ENCODE results near the gene SLC6A9. TPM values are rescaled to one million over a fixed set of nuclear protein-coding genes. Genes with fewer than 3 reads are reported as not detected.

The SLC6A9 gene
- total RNA-seq, 1 donor from 2014 or later, result 29.4 TPM

- Mint-ChIP-seq H3K9me3 (ENCODE audit: low read depth) (no peaks in the 10 kb centered on the region), H3K4me1 (ENCODE audit: low read depth) (no peaks in the 10 kb centered on the region), H3K4me3 (ENCODE audit: low read depth) (no peak overlapping the region), H3K27me3 (no peaks in the 10 kb centered on the region), H3K27ac (no peak overlapping the region), H3K36me3 (ENCODE audit: insufficient read depth) (peaks cover 8% of the 10 kb centered on the region)
- TF ChIP-seq CTCF (IDR thresholded peaks at IDR 0.05; ENCODE audit: unreplicated experiment), result no peak
- no peak for DNase-seq (ENCODE audit: low spot score, unreplicated experiment)
These were observed 67.4 kb downstream of the SLC6A9 start for GRCh38 chr1:43963890-43964289.

- no peak for DNase-seq (ENCODE audit: low spot score, unreplicated experiment)
- Mint-ChIP-seq H3K4me3 (ENCODE audit: low read depth) (no peak overlapping the region), H3K27ac (no peak overlapping the region), H3K27me3 (no peaks in the 10 kb centered on the region), H3K36me3 (ENCODE audit: insufficient read depth) (peaks cover 11% of the 10 kb centered on the region), H3K4me1 (ENCODE audit: low read depth) (no peaks in the 10 kb centered on the region), H3K9me3 (ENCODE audit: low read depth) (no peaks in the 10 kb centered on the region)
- TF ChIP-seq CTCF (IDR thresholded peaks at IDR 0.05; ENCODE audit: unreplicated experiment), result no peak
These were observed 68.3 kb downstream of the SLC6A9 start for GRCh38 chr1:43963006-43963405.

- DNase-seq (ENCODE audit: low spot score, unreplicated experiment), result no peak
- Mint-ChIP-seq H3K4me1 (ENCODE audit: low read depth) (no peaks in the 10 kb centered on the region), H3K27ac (no peak overlapping the region), H3K9me3 (ENCODE audit: low read depth) (no peaks in the 10 kb centered on the region), H3K4me3 (ENCODE audit: low read depth) (no peak overlapping the region), H3K27me3 (no peaks in the 10 kb centered on the region), H3K36me3 (ENCODE audit: insufficient read depth) (peaks cover 9% of the 10 kb centered on the region)
- no peak for TF ChIP-seq CTCF (IDR thresholded peaks at IDR 0.05; ENCODE audit: unreplicated experiment)
These were observed 68.9 kb downstream of the SLC6A9 start for GRCh38 chr1:43962324-43962723.

GRCh38 chr1:43961692-43962091 is 69.6 kb downstream of the SLC6A9 start:
- peaks cover 10% of the 10 kb centered on the region for H3K36me3 Mint-ChIP-seq (ENCODE audit: insufficient read depth)

GRCh38 chr1:43960798-43961197 is 70.5 kb downstream of the SLC6A9 start:
- no peak for DNase-seq (ENCODE audit: low spot score, unreplicated experiment)
- H3K36me3 Mint-ChIP-seq (ENCODE audit: insufficient read depth), result peaks cover 10% of the 10 kb centered on the region
- H3K27me3 Mint-ChIP-seq, result no peaks in the 10 kb centered on the region
- H3K9me3 Mint-ChIP-seq (ENCODE audit: low read depth), result no peaks in the 10 kb centered on the region
- TF ChIP-seq CTCF (IDR thresholded peaks at IDR 0.05; ENCODE audit: unreplicated experiment), result no peak
- no peak overlapping the region for H3K4me3 Mint-ChIP-seq (ENCODE audit: low read depth)
- H3K4me1 Mint-ChIP-seq (ENCODE audit: low read depth), result no peaks in the 10 kb centered on the region
- no peak overlapping the region for H3K27ac Mint-ChIP-seq

More at GRCh38 chr1:43961692-43962091, 69.6 kb downstream of the SLC6A9 start:
- Mint-ChIP-seq H3K4me1 (ENCODE audit: low read depth) (no peaks in the 10 kb centered on the region), H3K27ac (no peak overlapping the region), H3K4me3 (ENCODE audit: low read depth) (no peak overlapping the region), H3K9me3 (ENCODE audit: low read depth) (no peaks in the 10 kb centered on the region), H3K27me3 (no peaks in the 10 kb centered on the region)
- DNase-seq (ENCODE audit: low spot score, unreplicated experiment), result no peak
- TF ChIP-seq CTCF (IDR thresholded peaks at IDR 0.05; ENCODE audit: unreplicated experiment), result no peak
